ENCODE data around the gene ZSCAN25. TPM values are rescaled to one million over a fixed set of nuclear protein-coding genes. Genes with fewer than 3 reads are reported as not detected.

The ZSCAN25 gene
- total and polyA plus RNA-seq, 10 donors, result 3.8 to 30.8 (median 24.9) TPM

DNA sequence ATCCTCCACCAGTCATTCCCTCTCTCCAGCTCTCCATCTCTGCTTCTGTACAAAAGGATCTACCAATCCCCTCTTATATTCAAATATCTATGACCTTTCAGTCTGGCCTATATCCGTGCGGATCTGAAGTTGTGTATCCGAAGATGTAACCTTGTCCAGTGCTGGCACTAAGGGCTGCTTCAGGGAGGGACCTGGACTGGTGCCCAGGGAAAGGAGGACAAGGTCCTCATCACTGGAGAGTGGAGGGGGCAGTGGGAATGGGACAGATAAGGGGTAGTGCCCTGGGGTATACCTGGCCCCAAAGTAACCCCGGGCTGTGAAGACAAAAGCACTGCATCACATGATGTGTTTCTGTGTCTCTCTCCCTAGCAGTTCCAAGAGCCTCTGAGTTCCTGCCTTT is 16.9 kb upstream of the ZSCAN25 start:
- Histone ChIP-seq H3K27ac (no peak overlapping the region), H3K36me3 (no peaks in the 10 kb centered on the region), H3K9me3 (no peaks in the 10 kb centered on the region), H3K4me3 (no peak overlapping the region), H3K27me3 (replicated peaks in 1 of 7) (no peaks in the 10 kb centered on the region), H3K4me1 (no peaks in the 10 kb centered on the region)
- TF ChIP-seq POLR2AphosphoS5 (IDR thresholded peaks at IDR 0.05), result no peak
- TF ChIP-seq, protein P1, sequence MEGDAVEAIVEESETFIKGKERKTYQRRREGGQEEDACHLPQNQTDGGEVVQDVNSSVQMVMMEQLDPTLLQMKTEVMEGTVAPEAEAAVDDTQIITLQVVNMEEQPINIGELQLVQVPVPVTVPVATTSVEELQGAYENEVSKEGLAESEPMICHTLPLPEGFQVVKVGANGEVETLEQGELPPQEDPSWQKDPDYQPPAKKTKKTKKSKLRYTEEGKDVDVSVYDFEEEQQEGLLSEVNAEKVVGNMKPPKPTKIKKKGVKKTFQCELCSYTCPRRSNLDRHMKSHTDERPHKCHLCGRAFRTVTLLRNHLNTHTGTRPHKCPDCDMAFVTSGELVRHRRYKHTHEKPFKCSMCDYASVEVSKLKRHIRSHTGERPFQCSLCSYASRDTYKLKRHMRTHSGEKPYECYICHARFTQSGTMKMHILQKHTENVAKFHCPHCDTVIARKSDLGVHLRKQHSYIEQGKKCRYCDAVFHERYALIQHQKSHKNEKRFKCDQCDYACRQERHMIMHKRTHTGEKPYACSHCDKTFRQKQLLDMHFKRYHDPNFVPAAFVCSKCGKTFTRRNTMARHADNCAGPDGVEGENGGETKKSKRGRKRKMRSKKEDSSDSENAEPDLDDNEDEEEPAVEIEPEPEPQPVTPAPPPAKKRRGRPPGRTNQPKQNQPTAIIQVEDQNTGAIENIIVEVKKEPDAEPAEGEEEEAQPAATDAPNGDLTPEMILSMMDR (IDR thresholded peaks at IDR 0.05 in 8 of 11, conservative IDR thresholded peaks at IDR 0.05 in 3 of 11), result no peak
- no peak for TF ChIP-seq POLR2A (IDR thresholded peaks at IDR 0.05)
- intact Hi-C loops (cut with DNase I; ENCODE audit: low total_unique reads), result no loop called here
- DNase-seq, result no peak
- WGBS, 5 donors, result 69 to 91% (median 77%) methylated on average over 4 of the region's 4 CpGs

DNA sequence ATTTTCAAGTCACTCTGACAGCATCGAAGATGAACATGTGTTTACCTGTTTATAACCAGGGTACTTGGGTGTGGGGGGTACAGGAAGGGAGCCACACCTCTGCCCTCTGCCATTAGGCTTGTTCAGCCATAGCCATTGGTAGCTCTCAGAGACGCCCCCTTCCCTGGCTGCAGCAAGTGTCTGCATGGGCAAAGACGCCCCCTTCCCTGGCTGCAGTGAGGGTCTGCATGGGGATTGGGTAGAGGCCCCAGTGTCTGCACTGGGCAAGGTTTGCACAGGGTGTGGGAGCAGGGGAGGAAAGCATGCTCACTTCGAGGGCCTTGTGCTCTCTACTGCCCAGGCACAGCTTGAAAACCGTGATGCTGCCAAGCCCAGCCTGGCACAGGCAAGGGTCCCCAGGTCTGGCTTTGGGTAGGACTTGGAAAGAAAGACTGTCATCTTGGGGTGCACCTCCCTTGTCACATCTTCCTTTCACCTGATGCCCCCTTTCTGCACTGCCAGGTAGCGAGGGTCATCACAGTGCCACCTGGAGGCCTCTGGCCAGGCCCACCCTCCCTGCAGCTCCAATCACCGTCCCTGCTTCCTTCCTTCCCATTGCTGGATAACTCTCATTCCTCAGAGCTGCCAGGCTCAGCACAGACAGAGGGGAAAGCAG is 15.0 kb upstream of the ZSCAN25 start:
- intact Hi-C loops (cut with DNase I; ENCODE audit: low total_unique reads), result no loop called here
- H3K4me3 ChIP-seq, result no peak overlapping the region
- 70 to 81% (median 78%) methylated on average over 7 of the region's 7 CpGs for WGBS, 5 donors
- H3K27ac ChIP-seq, result no peak overlapping the region
- no peak for TF ChIP-seq POLR2A (IDR thresholded peaks at IDR 0.05)
- TF ChIP-seq, protein P1 (IDR thresholded peaks at IDR 0.05 in 8 of 11, conservative IDR thresholded peaks at IDR 0.05 in 3 of 11), result no peak
- TF ChIP-seq POLR2AphosphoS5 (IDR thresholded peaks at IDR 0.05), result no peak
- no peaks in the 10 kb centered on the region for H3K9me3 ChIP-seq
- H3K27me3 ChIP-seq (replicated peaks in 1 of 7), result no peaks in the 10 kb centered on the region
- no peaks in the 10 kb centered on the region for H3K36me3 ChIP-seq
- no peaks in the 10 kb centered on the region for H3K4me1 ChIP-seq
- no peak for DNase-seq

DNA sequence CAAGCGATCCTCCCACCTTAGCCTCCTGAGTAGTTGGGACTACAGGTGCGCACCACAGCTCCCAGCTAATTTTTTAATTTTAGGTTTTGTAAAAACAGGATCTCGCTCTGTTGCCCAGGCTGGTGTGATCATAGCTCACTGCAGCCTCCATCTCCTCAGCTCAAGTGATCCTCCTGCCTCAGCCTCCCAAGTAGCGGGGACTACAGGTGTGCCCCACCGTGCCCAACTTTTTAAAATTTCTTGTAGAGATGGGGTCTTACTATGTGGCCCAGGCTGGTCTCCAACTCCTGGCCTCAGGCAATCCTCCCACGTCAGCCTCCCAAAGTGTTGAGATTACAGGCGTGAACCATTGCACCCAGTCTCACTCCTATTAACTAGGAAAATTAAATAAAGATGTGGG is 11.2 kb upstream of the ZSCAN25 start:
- DNase-seq, result no peak
- H3K9me3 ChIP-seq, result no peaks in the 10 kb centered on the region
- intact Hi-C loops (cut with DNase I; ENCODE audit: low total_unique reads), result no loop called here
- no peaks in the 10 kb centered on the region for H3K36me3 ChIP-seq
- 93 to 95% (median 94%) methylated on average over 7 of the region's 7 CpGs for WGBS, 5 donors
- no peaks in the 10 kb centered on the region for H3K27me3 ChIP-seq (replicated peaks in 1 of 7)
- H3K27ac ChIP-seq, result no peak overlapping the region
- TF ChIP-seq POLR2AphosphoS5 (IDR thresholded peaks at IDR 0.05) (no peak), POLR2A (IDR thresholded peaks at IDR 0.05) (no peak)
- H3K4me1 ChIP-seq, result no peaks in the 10 kb centered on the region
- no peak overlapping the region for H3K4me3 ChIP-seq

DNA sequence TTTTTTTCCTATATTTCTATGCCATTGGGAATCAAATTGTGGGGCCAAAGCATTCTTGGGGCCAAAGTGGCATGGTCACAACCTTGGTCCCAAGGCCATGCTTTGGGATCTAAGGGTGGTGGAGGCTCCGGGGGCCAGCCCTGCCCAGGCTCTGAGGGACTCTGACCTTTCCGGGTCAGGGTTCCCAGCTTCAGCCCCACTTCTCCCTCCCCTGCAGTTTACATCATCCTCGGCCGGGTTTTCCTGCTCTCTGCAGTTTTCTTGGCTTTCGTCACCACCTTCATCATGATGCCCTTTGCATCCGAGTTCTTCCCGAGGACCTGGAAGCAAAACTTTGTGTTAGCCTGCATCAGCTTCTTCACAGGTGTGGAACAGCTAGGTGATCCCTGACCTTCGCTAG is 10.2 kb upstream of the ZSCAN25 start:
- Histone ChIP-seq H3K27ac (no peak overlapping the region), H3K4me3 (no peak overlapping the region), H3K27me3 (replicated peaks in 1 of 7) (no peaks in the 10 kb centered on the region), H3K9me3 (no peaks in the 10 kb centered on the region), H3K36me3 (no peaks in the 10 kb centered on the region), H3K4me1 (no peaks in the 10 kb centered on the region)
- WGBS, 5 donors, result 74 to 91% (median 78%) methylated on average over 8 of the region's 8 CpGs
- intact Hi-C loops (cut with DNase I; ENCODE audit: low total_unique reads), result no loop called here
- DNase-seq, result no peak
- TF ChIP-seq POLR2AphosphoS5 (IDR thresholded peaks at IDR 0.05) (no peak), POLR2A (IDR thresholded peaks at IDR 0.05) (no peak)
- TF ChIP-seq, protein P1 (IDR thresholded peaks at IDR 0.05 in 8 of 11, conservative IDR thresholded peaks at IDR 0.05 in 3 of 11), result no peak

All from spleen (tissue), 11 donors.